Kidney epithelial cell (primary cell): ENCODE results near the gene CBX5. TPM values are rescaled to one million over a fixed set of nuclear protein-coding genes. Genes with fewer than 3 reads are reported as not detected.
A peak's percentile ranks its signal among the peaks of the same experiment; 100 is the strongest.
"Not testable (repeated sequence)": the region's sequence is repeated elsewhere in the genome, so short reads cannot be mapped to it uniquely, and the experiment has no call there.

Experiments used
- DNase-seq: peaks from one replicate; pipeline ENCODE4 v3.0.0-alpha.2; 2010; ENCODE audit warnings: low read depth
- H3K27me3 ChIP-seq: 2 replicates; pipeline ENCODE4 v1.6.0; 2011; ENCODE audit warnings: low read length; ENCODE audit not compliant: control insufficient read depth, insufficient read depth
- H3K36me3 ChIP-seq: 2 replicates; pipeline ENCODE4 v1.5.1; 2011; ENCODE audit warnings: low read length; ENCODE audit not compliant: control insufficient read depth, insufficient read depth
- H3K4me3 ChIP-seq: 2 replicates; pipeline ENCODE4 v1.5.1; 2011; ENCODE audit warnings: low read depth, mild to moderate bottlenecking, control low read depth, low read length
- CTCF ChIP-seq: IDR thresholded peaks from 2 replicates; pipeline ENCODE4 v1.5.1; 2011; ENCODE audit warnings: mild to moderate bottlenecking, moderate library complexity, low read length, control low read depth, inconsistent platforms; ENCODE audit not compliant: insufficient read depth, poor library complexity, severe bottlenecking
- total RNA-seq: library from RNA; depleted of rRNA; stranded (reverse); fragments of >200 nt; gene quantifications from 2 replicates; pipeline ENCODE4 v1.2.3, GENCODE V29; 2015

Gene CBX5
- total RNA-seq, 1 donor from 2014 or later, result 63.8 TPM

- no peak for DNase-seq
- no peak for TF ChIP-seq CTCF
- Histone ChIP-seq H3K27me3 (no peaks in the 10 kb centered on the region), H3K36me3 (no peaks in the 10 kb centered on the region), H3K4me3 (no peak overlapping the region)
These were observed 33.8 kb downstream of the CBX5 start for GRCh38 chr12:54246011-54246641.

- H3K36me3 ChIP-seq, result no peaks in the 10 kb centered on the region
- H3K27me3 ChIP-seq, result no peaks in the 10 kb centered on the region
- no peak for DNase-seq
These were observed 38.8 kb downstream of the CBX5 start for GRCh38 chr12:54240971-54241588.

GRCh38 chr12:54240129-54240528 is 39.8 kb downstream of the CBX5 start:
- no peak for TF ChIP-seq CTCF
- H3K27me3 ChIP-seq, result no peaks in the 10 kb centered on the region
- H3K36me3 ChIP-seq, result no peaks in the 10 kb centered on the region
- no peak for DNase-seq
- H3K4me3 ChIP-seq, result no peak overlapping the region

More at GRCh38 chr12:54240971-54241588, 38.8 kb downstream of the CBX5 start:
- TF ChIP-seq CTCF, result no peak
- no peak overlapping the region for H3K4me3 ChIP-seq

GRCh38 chr12:54239620-54240019 is 40.3 kb downstream of the CBX5 start:
- TF ChIP-seq CTCF, result no peak
- no peak for DNase-seq
- Histone ChIP-seq H3K36me3 (no peaks in the 10 kb centered on the region), H3K4me3 (no peak overlapping the region), H3K27me3 (no peaks in the 10 kb centered on the region)

- no peaks in the 10 kb centered on the region for H3K27me3 ChIP-seq
- TF ChIP-seq CTCF, result no peak
- H3K36me3 ChIP-seq, result no peaks in the 10 kb centered on the region
- DNase-seq, result no peak
- no peak overlapping the region for H3K4me3 ChIP-seq
These were observed 41.4 kb downstream of the CBX5 start for GRCh38 chr12:54238531-54238930.

- no peak for DNase-seq
- peak; percentile 30 for TF ChIP-seq CTCF
- no peaks in the 10 kb centered on the region for H3K36me3 ChIP-seq
- no peak overlapping the region for H3K4me3 ChIP-seq
- no peaks in the 10 kb centered on the region for H3K27me3 ChIP-seq
These were observed 47.1 kb downstream of the CBX5 start for GRCh38 chr12:54232790-54233189.

GRCh38 chr12:54231269-54231668 is 48.7 kb downstream of the CBX5 start:
- not testable (repeated sequence) for H3K27me3 ChIP-seq, H3K4me3 ChIP-seq, DNase-seq, H3K36me3 ChIP-seq
